Astrocyte (in vitro differentiated cells and primary cell): ENCODE measurements around the gene RASAL1.

Source experiments
- EZH2 ChIP-seq: IDR thresholded peaks from 2 replicates; pipeline ENCODE4 v1.6.1; 2012; ENCODE audit warnings: mild to moderate bottlenecking, low read length, inconsistent platforms; ENCODE audit not compliant: insufficient read depth
- TF ChIP-seq, protein P1 (sequence below): IDR thresholded peaks from 2 replicates; pipeline ENCODE4 v1.5.1; 2011; ENCODE audit warnings: low read depth, mild to moderate bottlenecking, inconsistent platforms, low read length, moderate library complexity; ENCODE audit not compliant: insufficient read depth

DNA sequence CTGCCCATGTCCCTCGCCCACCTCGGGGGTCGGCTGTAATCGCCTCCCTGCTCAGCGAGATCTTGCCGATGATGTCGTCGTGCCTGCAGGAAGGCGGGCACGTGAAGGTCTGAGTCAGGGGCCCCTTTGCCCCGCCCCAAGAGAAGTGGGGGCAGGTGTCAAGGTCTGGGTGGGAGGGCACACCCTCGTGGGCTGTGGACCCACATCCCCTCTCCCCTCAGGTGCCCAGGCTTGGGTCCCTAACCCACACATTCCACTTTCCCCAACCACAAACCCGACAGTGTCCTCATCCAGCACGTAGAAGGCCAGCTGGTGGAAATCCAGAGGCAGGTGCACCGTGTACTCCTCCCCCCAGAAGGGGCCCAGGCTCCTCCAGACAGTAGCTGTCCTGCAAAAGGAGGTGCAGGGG lies 7.8 kb downstream of the RASAL1 start:
- TF ChIP-seq, protein P1, sequence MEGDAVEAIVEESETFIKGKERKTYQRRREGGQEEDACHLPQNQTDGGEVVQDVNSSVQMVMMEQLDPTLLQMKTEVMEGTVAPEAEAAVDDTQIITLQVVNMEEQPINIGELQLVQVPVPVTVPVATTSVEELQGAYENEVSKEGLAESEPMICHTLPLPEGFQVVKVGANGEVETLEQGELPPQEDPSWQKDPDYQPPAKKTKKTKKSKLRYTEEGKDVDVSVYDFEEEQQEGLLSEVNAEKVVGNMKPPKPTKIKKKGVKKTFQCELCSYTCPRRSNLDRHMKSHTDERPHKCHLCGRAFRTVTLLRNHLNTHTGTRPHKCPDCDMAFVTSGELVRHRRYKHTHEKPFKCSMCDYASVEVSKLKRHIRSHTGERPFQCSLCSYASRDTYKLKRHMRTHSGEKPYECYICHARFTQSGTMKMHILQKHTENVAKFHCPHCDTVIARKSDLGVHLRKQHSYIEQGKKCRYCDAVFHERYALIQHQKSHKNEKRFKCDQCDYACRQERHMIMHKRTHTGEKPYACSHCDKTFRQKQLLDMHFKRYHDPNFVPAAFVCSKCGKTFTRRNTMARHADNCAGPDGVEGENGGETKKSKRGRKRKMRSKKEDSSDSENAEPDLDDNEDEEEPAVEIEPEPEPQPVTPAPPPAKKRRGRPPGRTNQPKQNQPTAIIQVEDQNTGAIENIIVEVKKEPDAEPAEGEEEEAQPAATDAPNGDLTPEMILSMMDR, result no peak
- no peak for TF ChIP-seq EZH2
